Astrocyte (in vitro differentiated cells and primary cell): ENCODE results near the gene CCDC158.

ENCODE experiments used
- CTCF ChIP-seq: IDR thresholded peaks from 2 replicates; pipeline ENCODE4 v1.5.1; 2011; ENCODE audit warnings: low read depth, mild to moderate bottlenecking, inconsistent platforms, low read length, moderate library complexity; ENCODE audit not compliant: insufficient read depth
- EZH2 ChIP-seq: IDR thresholded peaks from 2 replicates; pipeline ENCODE4 v1.6.1; 2012; ENCODE audit warnings: mild to moderate bottlenecking, low read length, inconsistent platforms; ENCODE audit not compliant: insufficient read depth

GRCh38 chr4:76308548-76308947, 112.4 kb downstream of the CCDC158 start:
- no peak for TF ChIP-seq CTCF
- no peak for TF ChIP-seq EZH2
